SK-N-SH treated with all-trans-retinoic acid at 6 μM for 48 hours (cell line): ENCODE results near the gene RGS19.

ENCODE experiments used
- ATAC-seq: fragments of 200-7000 bp; cut with Tn5 transposase; 3 replicates; pipeline ENCODE4 v1.9.1; 2020; ENCODE audit warnings: mild to moderate bottlenecking, moderate library complexity
- ARNTL ChIP-seq: fragments of 450-650 bp; formaldehyde crosslinking; IDR thresholded peaks from 2 replicates; pipeline ENCODE4 v1.5.0; 2020; ENCODE audit warnings: low read depth, mild to moderate bottlenecking, moderate library complexity, borderline replicate concordance
- BACH2 ChIP-seq: fragments of 250-450 bp; sonication (Bioruptor Pico); IDR thresholded peaks from 2 replicates; pipeline ENCODE4 v1.9.0; 2021; ENCODE audit warnings: mild to moderate bottlenecking, borderline replicate concordance
- CREB5 ChIP-seq: fragments of 250-450 bp; sonication (Bioruptor Pico); IDR thresholded peaks from 2 replicates; pipeline ENCODE4 v1.5.1; 2020; ENCODE audit warnings: low read depth, mild to moderate bottlenecking, moderate library complexity
- CSDC2 ChIP-seq: fragments of 250-450 bp; sonication (Bioruptor Pico); IDR thresholded peaks from 2 replicates; pipeline ENCODE4 v1.5.0; 2020; ENCODE audit warnings: mild to moderate bottlenecking, moderate library complexity
- CSRNP3 ChIP-seq: fragments of 250-450 bp; sonication (Bioruptor Pico); IDR thresholded peaks from 2 replicates; pipeline ENCODE4 v1.5.1; 2021; ENCODE audit warnings: mild to moderate bottlenecking, moderate library complexity
- GLIS3 ChIP-seq: fragments of 250-450 bp; sonication (Bioruptor Pico); IDR thresholded peaks from 2 replicates; pipeline ENCODE4 v1.5.0; 2020; ENCODE audit warnings: mild to moderate bottlenecking, moderate library complexity
- ISL1 ChIP-seq: fragments of 250-450 bp; sonication (Bioruptor Pico); IDR thresholded peaks from 2 replicates; pipeline ENCODE4 v2.1.2; 2022; ENCODE audit warnings: mild to moderate bottlenecking, moderate library complexity
- PATZ1 ChIP-seq: fragments of 250-450 bp; sonication (Bioruptor Pico); IDR thresholded peaks from 2 replicates; pipeline ENCODE4 v1.8.0; 2020; ENCODE audit warnings: mild to moderate bottlenecking, moderate library complexity, borderline replicate concordance
- POU6F1 ChIP-seq: fragments of 250-450 bp; sonication (Bioruptor Pico); IDR thresholded peaks from 2 replicates; pipeline ENCODE4 v1.8.0; 2021; ENCODE audit warnings: low read depth, mild to moderate bottlenecking, moderate library complexity, borderline replicate concordance
- PPARA ChIP-seq: fragments of 250-450 bp; sonication (Bioruptor Pico); IDR thresholded peaks from 2 replicates; pipeline ENCODE4 v1.5.0; 2020; ENCODE audit warnings: mild to moderate bottlenecking, borderline replicate concordance
- RARB ChIP-seq: fragments of 250-450 bp; sonication (Bioruptor Pico); IDR thresholded peaks from 2 replicates; pipeline ENCODE4 v1.8.0; 2021; ENCODE audit warnings: mild to moderate bottlenecking, moderate library complexity
- SNAI2 ChIP-seq: fragments of 250-450 bp; sonication (Bioruptor Pico); IDR thresholded peaks from 2 replicates; pipeline ENCODE4 v1.5.0; 2020; ENCODE audit warnings: mild to moderate bottlenecking, moderate library complexity
- TCF4 ChIP-seq: fragments of 250-450 bp; sonication (Bioruptor Pico); IDR thresholded peaks from 2 replicates; pipeline ENCODE4 v1.8.0; 2021; ENCODE audit warnings: mild to moderate bottlenecking, moderate library complexity, borderline replicate concordance
- TOX ChIP-seq: fragments of 250-450 bp; sonication (Bioruptor Pico); IDR thresholded peaks from 2 replicates; pipeline ENCODE4 v1.8.0; 2021; ENCODE audit warnings: mild to moderate bottlenecking, moderate library complexity, borderline replicate concordance
- TSHZ2 ChIP-seq: fragments of 250-450 bp; sonication (Bioruptor Pico); IDR thresholded peaks from 2 replicates; pipeline ENCODE4 v1.5.0; 2020; ENCODE audit warnings: mild to moderate bottlenecking, moderate library complexity
- ZC3H10 ChIP-seq: fragments of 250-450 bp; sonication (Bioruptor Pico); IDR thresholded peaks from 2 replicates; pipeline ENCODE4 v1.5.1; 2021; ENCODE audit warnings: mild to moderate bottlenecking, moderate library complexity
- ZFP3 ChIP-seq: fragments of 250-450 bp; sonication (Bioruptor Pico); IDR thresholded peaks from 2 replicates; pipeline ENCODE4 v1.5.0; 2020; ENCODE audit warnings: mild to moderate bottlenecking, moderate library complexity
- ZFP30 ChIP-seq: fragments of 450-650 bp; formaldehyde crosslinking; IDR thresholded peaks from 2 replicates; pipeline ENCODE4 v1.5.0; 2022; ENCODE audit warnings: mild to moderate bottlenecking, moderate library complexity
- ZNF70 ChIP-seq: fragments of 450-650 bp; formaldehyde crosslinking; IDR thresholded peaks from 2 replicates; pipeline ENCODE4 v1.5.0; 2020; ENCODE audit warnings: mild to moderate bottlenecking, moderate library complexity

RGS19 gene

GRCh38 chr20:64070244-64070993 lies 8.9 kb downstream of the RGS19 start:
- TF ChIP-seq ISL1 (CRISPR knock-in tag): no peak
- TF ChIP-seq CSDC2 (CRISPR knock-in tag): no peak
- no peak for TF ChIP-seq CSRNP3 (CRISPR knock-in tag)
- no peak for ATAC-seq

- TF ChIP-seq TOX (no peak), ZFP3 (CRISPR knock-in tag) (no peak), ARNTL (no peak), PPARA (CRISPR knock-in tag) (no peak)
These were observed 9.6 kb downstream of the RGS19 start for GRCh38 chr20:64069614-64070243.

GRCh38 chr20:64069209-64069613 lies 10.1 kb downstream of the RGS19 start:
- ATAC-seq: no peak
- TF ChIP-seq TOX (no peak), RARB (CRISPR knock-in tag) (no peak), POU6F1 (CRISPR knock-in tag) (no peak), ZFP3 (CRISPR knock-in tag) (no peak), GLIS3 (CRISPR knock-in tag) (no peak), SNAI2 (no peak), CSDC2 (CRISPR knock-in tag) (no peak), PATZ1 (CRISPR knock-in tag) (no peak), ZFP30 (CRISPR knock-in tag) (no peak), CREB5 (CRISPR knock-in tag) (no peak), ISL1 (CRISPR knock-in tag) (no peak), CSRNP3 (CRISPR knock-in tag) (no peak), TSHZ2 (CRISPR knock-in tag) (no peak), BACH2 (no peak), ARNTL (no peak), ZC3H10 (CRISPR knock-in tag) (no peak), TCF4 (no peak), ZNF70 (CRISPR knock-in tag) (no peak)

More at GRCh38 chr20:64069614-64070243, 9.6 kb downstream of the RGS19 start:
- peak; percentile 71 for ATAC-seq
